Stimulated activated CD8-positive, alpha-beta memory T cell treated with anti-CD3 and anti-CD28 coated beads, Interleukin-7, amount 100 ng/mL, for 4 hours (primary cell): ENCODE results near the gene CHCT1.
"Not testable (repeated sequence)": the region's sequence is repeated elsewhere in the genome, so short reads cannot be mapped to it uniquely, and the experiment has no call there.

Source experiments
- DNase-seq, 2 donors: peaks; one replicate each; pipeline ENCODE4 v3.0.0-alpha.2; 2020; ENCODE audit warnings: low read depth in 2 of 2

CHCT1 gene

GRCh38 chr17:60398227-60398959, 23.9 kb upstream of the CHCT1 start:
- DNase-seq, result no peak

- no peak for DNase-seq
Observed at GRCh38 chr17:60401819-60402218, 20.5 kb upstream of the CHCT1 start.

- no peak for DNase-seq
Observed at GRCh38 chr17:60403523-60403810, 18.8 kb upstream of the CHCT1 start.

- DNase-seq, result no peak
Observed at GRCh38 chr17:60403962-60404361, 18.3 kb upstream of the CHCT1 start.

- DNase-seq, result no peak
Observed at GRCh38 chr17:60406887-60407286, 15.4 kb upstream of the CHCT1 start.

- DNase-seq, result no peak
Observed at GRCh38 chr17:60410001-60410400, 12.3 kb upstream of the CHCT1 start.

GRCh38 chr17:60412701-60413100, 9.6 kb upstream of the CHCT1 start:
- no peak for DNase-seq

- DNase-seq, result no peak
Observed at GRCh38 chr17:60415146-60415545, 7.1 kb upstream of the CHCT1 start.

- DNase-seq, result no peak
Observed at GRCh38 chr17:60416368-60416925, 5.8 kb upstream of the CHCT1 start.

GRCh38 chr17:60419003-60419402, 3.3 kb upstream of the CHCT1 start:
- not testable (repeated sequence) for DNase-seq

GRCh38 chr17:60419875-60420274, 2.4 kb upstream of the CHCT1 start:
- not testable (repeated sequence) for DNase-seq

GRCh38 chr17:60421273-60422161, 772 bp upstream of the CHCT1 start:
- peak; percentile 45 to 69 for DNase-seq

- no peak for DNase-seq
Observed at GRCh38 chr17:60423865-60424264, 1.6 kb downstream of the CHCT1 start.

GRCh38 chr17:60425626-60426025, 3.3 kb downstream of the CHCT1 start:
- no peak for DNase-seq

GRCh38 chr17:60426596-60426995, 4.3 kb downstream of the CHCT1 start:
- no peak for DNase-seq

- DNase-seq, result not testable (repeated sequence)
Observed at GRCh38 chr17:60428491-60428890, 6.2 kb downstream of the CHCT1 start.

GRCh38 chr17:60430561-60430960, 8.3 kb downstream of the CHCT1 start:
- DNase-seq, result not testable (repeated sequence)

- not testable (repeated sequence) for DNase-seq
Observed at GRCh38 chr17:60433021-60433997, 11.0 kb downstream of the CHCT1 start.

GRCh38 chr17:60435244-60436167, 13.2 kb downstream of the CHCT1 start:
- peak in 1 of 2 donors; percentile 34 for DNase-seq

- DNase-seq, result no peak
Observed at GRCh38 chr17:60436676-60437075, 14.4 kb downstream of the CHCT1 start.
